OCI-M1 (cell line): ENCODE results near the gene SMIM36.
"Not testable (repeated sequence)": the region's sequence is repeated elsewhere in the genome, so short reads cannot be mapped to it uniquely, and the experiment has no call there.

Source experiments
- DNase-seq: peaks from one replicate; lab custom pipeline; 2025; lab: John Stamatoyannopoulos, UW

Gene SMIM36

DNA sequence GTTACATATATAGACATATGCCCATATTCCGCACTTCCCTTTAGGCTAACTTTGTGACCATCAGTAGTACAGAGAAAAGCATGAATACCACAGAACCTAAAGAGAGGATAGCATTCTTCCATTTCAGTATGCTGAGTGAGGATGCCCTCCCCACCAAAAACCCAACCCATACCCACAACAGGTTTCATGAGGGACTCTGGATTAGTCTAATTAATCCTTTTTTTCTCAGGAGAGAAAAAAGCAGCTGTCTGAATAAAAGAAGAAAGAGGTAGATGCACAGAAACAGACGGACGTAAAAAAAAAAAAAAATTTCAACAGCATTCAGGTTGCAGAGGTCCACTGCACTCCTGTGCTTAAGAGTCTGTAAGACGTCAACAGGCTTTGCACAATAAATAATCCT is 96.3 kb downstream of the SMIM36 start:
- DNase-seq: no peak

DNA sequence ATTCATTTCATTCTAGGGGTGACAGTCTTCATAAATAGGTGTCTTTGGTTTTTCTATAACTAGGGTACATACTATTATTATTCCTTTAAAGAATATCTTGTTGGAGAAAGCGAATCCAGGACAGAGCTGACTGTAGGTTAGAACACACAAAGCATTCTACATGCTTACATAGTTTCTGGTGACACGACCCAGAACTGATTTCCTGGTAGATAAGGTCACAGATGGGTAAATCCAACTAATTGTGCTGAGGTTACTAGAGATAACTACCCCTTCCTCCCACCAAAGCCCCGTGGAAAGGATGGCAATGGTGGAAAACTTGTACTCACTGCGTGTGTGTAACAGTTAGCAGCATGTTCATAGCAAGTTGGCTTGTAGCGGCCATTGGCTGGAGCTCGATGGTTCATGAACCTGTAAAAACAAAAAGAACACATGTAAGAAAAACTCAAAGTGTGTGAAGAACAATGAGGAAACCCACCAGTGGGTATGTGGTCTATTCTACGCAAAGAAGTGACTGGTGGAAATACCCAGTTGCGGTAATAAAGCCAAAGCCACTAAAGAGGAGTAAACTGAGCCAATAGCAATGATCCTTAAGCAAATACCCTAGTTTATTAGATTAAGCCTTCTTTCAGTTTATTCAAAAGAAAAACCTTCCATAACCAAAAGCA is 97.3 kb downstream of the SMIM36 start:
- DNase-seq: no peak

DNA sequence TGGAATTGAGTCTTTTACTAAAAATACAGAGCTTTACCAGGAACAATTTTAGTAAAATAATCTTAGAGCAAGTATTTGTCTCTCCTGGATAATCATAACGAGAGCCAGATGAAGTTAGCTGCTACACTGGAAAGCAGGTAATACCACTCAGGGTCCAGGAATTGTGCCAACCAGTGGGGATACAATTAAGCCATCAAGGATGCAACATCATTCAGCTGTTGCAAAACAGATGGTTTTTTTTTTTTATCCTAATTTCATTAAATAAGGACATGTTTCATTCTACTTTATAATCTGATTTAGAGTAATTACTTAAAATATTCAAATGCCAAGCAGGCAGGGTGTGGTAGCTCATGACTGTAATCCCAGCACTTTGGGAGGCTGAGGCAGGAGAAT is 99.8 kb downstream of the SMIM36 start:
- no peak for DNase-seq

DNA sequence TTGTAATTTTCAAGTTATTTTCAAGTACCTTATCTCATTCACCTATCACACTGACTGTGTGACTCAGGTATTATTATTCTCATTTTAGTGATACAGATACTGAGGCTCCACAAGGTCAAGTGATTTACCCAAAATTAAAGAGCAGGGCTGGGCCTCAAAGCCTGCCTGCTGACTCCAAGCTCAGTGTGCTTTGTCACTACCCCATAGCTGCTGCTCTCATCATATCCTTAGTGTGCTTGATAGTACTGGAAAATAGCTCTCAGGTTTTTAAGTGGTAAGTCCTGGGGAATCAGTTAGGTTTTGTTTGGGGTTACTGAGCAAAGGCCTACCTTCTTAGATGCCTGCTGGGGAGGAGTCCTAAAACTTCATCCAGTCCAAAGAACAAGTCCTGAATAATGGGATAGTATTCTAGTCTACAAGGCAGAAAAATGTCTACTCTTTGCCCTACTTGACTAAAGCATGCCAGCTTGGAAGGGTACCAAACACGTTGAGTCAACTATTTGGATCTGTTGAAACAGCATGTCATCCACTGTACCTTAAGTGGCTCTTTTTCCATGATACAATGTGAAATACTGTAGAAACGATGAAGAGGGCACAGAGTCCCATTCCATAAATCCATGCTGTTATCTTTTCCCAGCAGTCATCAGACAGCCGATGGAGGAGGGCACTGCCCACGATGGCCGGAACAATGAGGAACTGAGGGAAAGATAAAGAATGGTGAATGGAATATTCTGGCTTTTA is 100.4 kb downstream of the SMIM36 start:
- DNase-seq: no peak

DNA sequence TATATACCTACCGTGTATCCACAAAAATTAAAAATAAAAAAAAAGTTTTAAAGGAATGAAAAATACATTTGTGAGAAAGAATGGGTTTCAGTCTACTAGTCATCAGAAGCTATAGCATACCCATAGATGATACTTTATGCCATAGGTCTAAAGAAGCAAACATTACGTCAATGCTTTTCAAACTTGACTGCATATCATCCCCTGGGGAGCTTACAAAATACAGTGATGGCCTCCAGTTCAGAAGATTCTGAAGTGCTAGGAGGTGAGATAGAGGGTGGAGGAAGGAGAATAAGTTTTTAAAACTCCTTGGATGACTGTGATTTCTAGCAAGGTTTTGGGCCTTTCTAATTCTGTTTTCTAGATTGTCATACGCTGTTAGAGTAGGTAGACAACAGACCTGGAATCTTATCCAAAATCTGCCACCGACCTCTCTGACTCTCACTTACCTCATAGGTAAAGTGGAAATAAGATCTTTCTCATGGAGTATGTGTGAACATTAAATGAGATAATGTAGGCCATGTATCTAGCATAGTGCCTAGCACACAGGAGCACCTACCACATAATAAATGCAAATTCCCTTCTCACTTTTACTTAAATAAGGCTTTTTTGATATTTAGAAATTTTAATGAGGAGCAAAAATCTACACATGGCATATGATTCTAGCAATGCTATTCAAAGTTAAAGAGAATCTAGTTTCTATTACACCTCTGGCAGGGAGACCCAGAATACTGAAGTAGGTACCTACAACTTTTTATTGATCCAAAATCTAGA is 102.0 kb downstream of the SMIM36 start:
- no peak for DNase-seq

DNA sequence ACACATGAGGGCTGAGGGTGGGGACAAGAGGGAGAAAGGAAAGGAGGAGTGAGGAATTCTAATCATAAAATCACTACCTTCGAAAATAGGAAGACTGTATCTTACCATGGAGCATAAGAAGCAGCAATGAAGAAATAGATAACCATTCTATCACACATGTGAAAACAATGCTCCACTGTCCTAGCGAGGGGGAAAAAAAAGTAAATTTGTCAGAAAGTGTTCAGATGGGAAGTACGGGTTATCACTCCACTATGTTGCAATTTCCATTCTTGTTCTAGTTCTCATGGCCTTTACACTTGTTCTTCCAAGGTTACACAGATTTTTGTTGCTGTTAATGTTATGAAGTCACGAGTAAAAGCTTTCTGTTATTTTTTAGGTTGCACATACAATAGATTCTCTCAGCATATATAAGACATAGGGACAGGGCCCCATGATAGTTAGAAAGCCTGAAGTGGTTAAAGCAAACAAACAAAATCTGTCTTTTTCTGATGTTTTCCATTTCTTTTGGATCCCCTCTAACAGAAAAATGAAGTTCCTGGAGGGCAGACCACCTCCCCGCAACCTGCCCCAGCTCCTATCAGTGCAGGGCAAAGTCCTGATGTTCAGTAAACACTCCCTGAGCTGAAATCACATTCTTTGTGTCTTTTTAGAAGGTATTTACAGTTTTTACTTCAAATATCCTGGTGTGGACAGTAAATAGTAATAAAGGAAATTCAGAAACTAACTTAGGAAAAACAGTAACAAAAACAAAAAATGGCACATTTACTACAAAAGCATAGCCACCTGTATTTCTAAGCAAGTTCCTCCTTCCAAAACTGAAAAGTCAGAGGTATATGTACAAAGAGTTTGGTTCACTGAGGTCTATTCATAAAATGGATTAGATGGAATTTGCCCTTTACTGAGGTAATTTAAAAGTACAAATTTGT is 103.3 kb downstream of the SMIM36 start:
- no peak for DNase-seq

DNA sequence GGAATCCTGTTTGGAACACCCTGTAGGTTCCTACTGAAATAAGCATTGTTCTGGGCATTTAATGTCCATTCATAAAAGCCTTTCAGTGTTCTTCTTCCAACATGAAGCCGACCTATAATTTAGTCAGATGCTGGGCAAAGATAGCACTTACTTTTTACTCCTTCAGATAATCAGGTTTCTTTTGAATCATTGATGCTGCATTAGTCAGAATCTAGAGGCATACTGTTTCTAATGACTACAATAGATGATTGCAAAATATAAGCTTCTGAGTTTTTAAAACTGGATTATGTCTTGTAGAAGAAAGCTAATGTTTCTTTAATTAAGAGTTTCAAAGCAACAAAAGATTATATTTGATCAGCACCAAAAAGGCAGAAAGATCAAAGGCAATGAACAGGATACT is 105.7 kb downstream of the SMIM36 start:
- no peak for DNase-seq

DNA sequence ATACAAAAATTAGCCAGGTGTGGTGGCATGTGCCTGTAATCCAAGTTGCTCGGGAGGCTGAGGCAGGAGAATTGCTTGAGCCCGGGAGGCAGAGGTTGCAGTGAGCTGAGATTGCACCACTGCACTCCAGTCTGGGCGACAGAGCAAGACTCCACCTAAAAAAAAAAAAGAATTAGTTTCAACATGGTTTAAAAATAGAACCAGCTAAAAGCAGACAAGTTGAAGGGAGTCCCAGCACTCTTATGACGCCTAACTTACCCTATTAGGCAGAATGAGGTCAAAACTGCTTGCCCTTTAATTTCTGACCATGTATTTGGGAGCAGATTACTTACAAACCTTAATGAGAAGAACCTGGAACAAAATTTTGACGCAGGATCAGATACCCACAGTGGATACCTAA is 107.1 kb downstream of the SMIM36 start:
- not testable (repeated sequence) for DNase-seq

DNA sequence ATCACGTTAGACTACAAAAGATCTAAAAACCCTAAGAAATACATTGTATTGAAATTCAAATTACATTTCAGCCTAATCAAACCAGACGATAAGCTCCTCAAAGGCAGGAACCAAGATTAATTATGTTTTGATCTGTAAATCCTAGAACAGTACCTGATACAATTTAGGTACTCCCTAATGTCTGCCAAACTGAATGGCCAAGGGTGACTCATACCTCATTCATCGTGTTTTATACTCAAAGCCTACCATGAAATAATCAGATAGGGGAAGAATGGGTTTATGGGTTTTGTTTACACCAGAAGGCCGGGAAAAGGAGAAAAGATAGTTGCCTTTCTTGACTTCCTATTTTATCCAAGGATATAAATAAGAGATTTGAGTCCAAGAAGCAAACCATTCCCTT is 108.9 kb downstream of the SMIM36 start:
- no peak for DNase-seq
